Measurements from ENCODE around the gene ALOX15.

The ALOX15 gene

GRCh38 chr17:4587195-4587594 lies 54.3 kb downstream of the ALOX15 start:
- no peaks in the 10 kb centered on the region for H3K9me3 ChIP-seq (ENCODE audit: insufficient read depth, low read length)
- TF ChIP-seq EZH2phosphoT487 (conservative IDR thresholded peaks at IDR 0.05; ENCODE audit: low read length) = no peak
- TF ChIP-seq, protein P1, sequence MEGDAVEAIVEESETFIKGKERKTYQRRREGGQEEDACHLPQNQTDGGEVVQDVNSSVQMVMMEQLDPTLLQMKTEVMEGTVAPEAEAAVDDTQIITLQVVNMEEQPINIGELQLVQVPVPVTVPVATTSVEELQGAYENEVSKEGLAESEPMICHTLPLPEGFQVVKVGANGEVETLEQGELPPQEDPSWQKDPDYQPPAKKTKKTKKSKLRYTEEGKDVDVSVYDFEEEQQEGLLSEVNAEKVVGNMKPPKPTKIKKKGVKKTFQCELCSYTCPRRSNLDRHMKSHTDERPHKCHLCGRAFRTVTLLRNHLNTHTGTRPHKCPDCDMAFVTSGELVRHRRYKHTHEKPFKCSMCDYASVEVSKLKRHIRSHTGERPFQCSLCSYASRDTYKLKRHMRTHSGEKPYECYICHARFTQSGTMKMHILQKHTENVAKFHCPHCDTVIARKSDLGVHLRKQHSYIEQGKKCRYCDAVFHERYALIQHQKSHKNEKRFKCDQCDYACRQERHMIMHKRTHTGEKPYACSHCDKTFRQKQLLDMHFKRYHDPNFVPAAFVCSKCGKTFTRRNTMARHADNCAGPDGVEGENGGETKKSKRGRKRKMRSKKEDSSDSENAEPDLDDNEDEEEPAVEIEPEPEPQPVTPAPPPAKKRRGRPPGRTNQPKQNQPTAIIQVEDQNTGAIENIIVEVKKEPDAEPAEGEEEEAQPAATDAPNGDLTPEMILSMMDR (IDR thresholded peaks at IDR 0.05; ENCODE audit: insufficient read depth, low read length, poor library complexity, severe bottlenecking) = no peak
- H3K36me3 ChIP-seq (ENCODE audit: low read length) = no peaks in the 10 kb centered on the region
- no peaks in the 10 kb centered on the region for H4K20me1 ChIP-seq (ENCODE audit: low read depth, low read length)
- no peaks in the 10 kb centered on the region for H3K27me3 ChIP-seq (ENCODE audit: low read length)
- no peaks in the 10 kb centered on the region for H3K9me2 ChIP-seq (replicated peaks; ENCODE audit: insufficient read depth, low read length)
- no peak overlapping the region for H3K27ac ChIP-seq (ENCODE audit: low read depth, low read length)
- no peak overlapping the region for H2AFZ ChIP-seq (ENCODE audit: low read depth, low read length, severe bottlenecking)
- no peak overlapping the region for H3K4me3 ChIP-seq (ENCODE audit: insufficient read depth, low read length, poor library complexity, severe bottlenecking)
- no peak overlapping the region for H3K9ac ChIP-seq (ENCODE audit: low read length)
- no peaks in the 10 kb centered on the region for H3K79me2 ChIP-seq (ENCODE audit: insufficient read depth, low read length)
- H3F3A ChIP-seq (ENCODE audit: insufficient read depth) = no peaks in the 10 kb centered on the region
- no peak overlapping the region for H3K4me2 ChIP-seq (ENCODE audit: low read depth, low read length, poor library complexity, severe bottlenecking)

DNA sequence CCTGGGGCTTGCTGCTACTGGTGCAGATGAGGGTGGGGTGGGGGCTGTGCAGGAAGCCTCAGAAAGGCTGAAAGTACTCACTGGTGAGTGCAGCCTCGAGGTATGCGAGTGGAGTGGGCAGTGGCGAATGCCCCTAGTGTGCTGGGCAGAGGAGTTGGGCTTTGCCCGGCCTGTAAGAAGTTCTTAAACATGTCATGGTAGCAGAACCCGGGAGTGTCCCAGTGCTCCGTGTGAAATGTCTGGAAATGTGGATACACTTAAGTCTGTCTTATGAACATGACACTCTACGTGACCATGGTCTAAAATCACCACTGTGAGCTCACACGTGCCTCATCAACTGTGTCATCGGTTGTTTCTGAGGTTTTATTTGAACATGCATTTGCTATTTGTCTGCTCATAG lies 55.4 kb downstream of the ALOX15 start:
- Histone ChIP-seq H3K9ac (ENCODE audit: low read length) (no peak overlapping the region), H3K79me2 (ENCODE audit: insufficient read depth, low read length) (no peaks in the 10 kb centered on the region), H3K4me2 (ENCODE audit: low read depth, low read length, poor library complexity, severe bottlenecking) (no peak overlapping the region), H3K27me3 (ENCODE audit: low read length) (no peaks in the 10 kb centered on the region), H4K20me1 (ENCODE audit: low read depth, low read length) (no peaks in the 10 kb centered on the region), H3K27ac (ENCODE audit: low read depth, low read length) (no peak overlapping the region), H3K36me3 (ENCODE audit: low read length) (no peaks in the 10 kb centered on the region), H3K4me3 (ENCODE audit: insufficient read depth, low read length, poor library complexity, severe bottlenecking) (no peak overlapping the region), H3K9me3 (ENCODE audit: insufficient read depth, low read length) (no peaks in the 10 kb centered on the region), H3K9me2 (replicated peaks; ENCODE audit: insufficient read depth, low read length) (no peaks in the 10 kb centered on the region), H2AFZ (ENCODE audit: low read depth, low read length, severe bottlenecking) (no peak overlapping the region), H3F3A (ENCODE audit: insufficient read depth) (no peaks in the 10 kb centered on the region)
- TF ChIP-seq EZH2phosphoT487 (conservative IDR thresholded peaks at IDR 0.05; ENCODE audit: low read length) = no peak
- TF ChIP-seq, protein P1 (IDR thresholded peaks at IDR 0.05; ENCODE audit: insufficient read depth, low read length, poor library complexity, severe bottlenecking) = no peak

GRCh38 chr17:4585638-4585994 lies 55.9 kb downstream of the ALOX15 start:
- Histone ChIP-seq H3K27ac (ENCODE audit: low read depth, low read length) (no peak overlapping the region), H3K9ac (ENCODE audit: low read length) (no peak overlapping the region), H3K9me2 (replicated peaks; ENCODE audit: insufficient read depth, low read length) (no peaks in the 10 kb centered on the region), H3F3A (ENCODE audit: insufficient read depth) (no peaks in the 10 kb centered on the region), H3K9me3 (ENCODE audit: insufficient read depth, low read length) (no peaks in the 10 kb centered on the region), H3K4me3 (ENCODE audit: insufficient read depth, low read length, poor library complexity, severe bottlenecking) (no peak overlapping the region), H2AFZ (ENCODE audit: low read depth, low read length, severe bottlenecking) (no peak overlapping the region), H3K79me2 (ENCODE audit: insufficient read depth, low read length) (no peaks in the 10 kb centered on the region), H3K4me2 (ENCODE audit: low read depth, low read length, poor library complexity, severe bottlenecking) (no peak overlapping the region), H4K20me1 (ENCODE audit: low read depth, low read length) (no peaks in the 10 kb centered on the region), H3K36me3 (ENCODE audit: low read length) (no peaks in the 10 kb centered on the region), H3K27me3 (ENCODE audit: low read length) (no peaks in the 10 kb centered on the region)
- TF ChIP-seq EZH2phosphoT487 (conservative IDR thresholded peaks at IDR 0.05; ENCODE audit: low read length) = no peak
- TF ChIP-seq, protein P1 (IDR thresholded peaks at IDR 0.05; ENCODE audit: insufficient read depth, low read length, poor library complexity, severe bottlenecking) = no peak

All from SU-DHL-6 (cell line).